HG03521 (cell line): Measurements from ENCODE around the gene DLX2.
"Not testable (repeated sequence)": the region's sequence is repeated elsewhere in the genome, so short reads cannot be mapped to it uniquely, and the experiment has no call there.

Experiments used
- ATAC-seq: cut with Tn5 transposase; IDR thresholded peaks from one replicate; pipeline ENCODE4 v1.9.1; 2021; ENCODE audit warnings: mild to moderate bottlenecking, moderate library complexity; ENCODE audit not compliant: unreplicated experiment

DLX2 gene

DNA sequence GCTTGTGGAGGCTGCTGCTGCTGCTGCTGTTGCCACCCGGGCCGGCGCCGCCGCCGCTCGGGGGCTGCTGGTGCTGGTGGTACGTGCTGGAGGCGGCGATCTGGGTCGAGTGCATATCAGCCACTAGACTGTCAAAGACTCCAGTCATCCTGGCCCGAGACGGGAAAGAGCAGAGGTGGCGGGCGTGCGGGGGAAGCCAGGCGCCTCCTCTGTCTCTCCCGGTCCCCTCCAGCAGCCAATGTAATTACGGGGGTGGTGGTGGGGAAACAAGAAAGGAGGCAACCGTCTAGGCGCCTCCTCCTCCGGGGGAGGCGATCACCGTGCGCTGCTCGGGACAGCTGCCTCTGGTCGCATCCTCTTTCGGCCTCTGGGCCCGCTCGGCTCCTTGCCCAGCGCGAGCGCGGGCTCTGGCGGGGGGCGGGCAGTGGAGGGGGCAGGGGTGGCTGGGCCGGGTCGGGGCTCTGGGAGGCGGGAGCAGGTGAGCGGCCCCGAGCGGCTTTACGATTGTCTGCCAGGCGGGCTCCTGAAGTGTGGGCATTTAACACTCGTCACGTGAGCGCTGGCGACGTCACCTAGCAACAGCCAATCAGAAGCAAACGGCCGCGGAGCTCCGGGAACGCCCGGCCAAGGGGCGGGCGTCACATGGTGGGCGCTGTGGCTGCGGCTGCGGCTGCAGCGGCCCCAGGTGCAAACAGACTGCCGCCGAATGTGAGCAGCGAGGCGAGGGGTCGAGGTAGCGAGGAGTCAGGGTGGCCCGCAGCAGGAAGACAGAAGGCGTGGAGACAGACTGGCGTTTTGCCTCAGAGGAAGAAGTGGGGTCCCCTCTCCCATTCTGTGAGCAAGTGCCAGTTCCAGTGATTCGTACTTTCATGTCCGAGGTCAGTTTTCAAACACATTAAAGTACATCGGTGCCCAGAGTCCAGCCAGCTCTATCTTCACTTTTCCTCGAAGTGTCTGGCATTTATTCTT is at the start of gene DLX2:
DLX2 (minus strand) TSS at position 510 of the 969 bp plus-strand sequence; CDS start at position 148, 362 bp downstream.
- ATAC-seq: peak; percentile 70

DNA sequence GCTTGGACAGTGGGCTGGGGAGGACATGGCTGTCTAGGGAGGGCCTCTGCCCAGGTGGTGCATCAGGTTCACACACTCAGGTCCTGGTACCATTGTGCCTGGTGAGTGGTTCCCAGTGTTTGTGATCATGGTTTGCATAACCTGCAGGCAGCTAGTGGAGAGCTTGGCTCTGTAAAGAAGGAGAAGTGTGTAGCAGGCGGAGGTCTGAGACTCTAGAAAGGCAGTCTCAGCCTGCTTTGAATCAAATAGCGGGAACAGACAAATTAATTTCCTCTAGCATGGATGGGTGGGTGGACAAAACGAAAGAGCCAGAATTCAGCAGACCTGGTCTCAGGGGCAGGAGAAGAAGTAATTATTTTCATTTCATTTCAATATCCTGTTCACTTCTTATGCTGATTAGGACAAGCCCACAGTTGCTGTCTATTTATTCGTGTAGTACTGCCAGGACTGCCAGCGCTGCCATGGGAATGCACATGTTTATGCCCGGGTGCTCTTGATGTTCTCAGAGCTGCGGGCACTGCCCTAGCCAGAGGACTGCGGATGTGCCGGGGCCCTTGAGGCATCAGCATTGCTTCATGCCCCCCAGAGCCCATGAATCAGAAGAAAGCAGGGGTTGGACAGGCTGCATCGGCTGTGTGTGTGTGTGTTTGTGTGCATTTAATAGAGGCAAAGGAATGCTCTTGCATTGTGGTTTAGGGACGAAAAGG is 45.4 kb upstream of the DLX2 start:
- ATAC-seq: no peak

DNA sequence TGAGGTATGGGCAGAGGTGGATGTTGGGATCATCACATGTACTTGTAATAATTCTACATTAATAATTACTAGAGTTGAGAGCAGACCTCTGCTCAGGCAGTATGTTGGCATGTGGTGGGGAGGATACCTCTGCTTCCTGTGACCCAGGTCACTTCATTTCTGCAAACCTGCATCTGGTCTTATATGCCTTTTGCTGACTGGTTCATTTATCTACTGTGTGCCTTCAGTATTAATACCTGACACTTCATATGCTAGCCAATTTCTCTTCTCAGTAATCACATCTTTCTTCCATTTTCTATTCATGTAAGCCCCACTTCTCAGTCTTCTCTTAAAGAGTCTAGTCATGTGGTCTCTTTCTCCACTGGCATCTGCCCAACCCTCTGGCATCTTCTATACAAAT is 41.1 kb upstream of the DLX2 start:
- ATAC-seq: no peak

DNA sequence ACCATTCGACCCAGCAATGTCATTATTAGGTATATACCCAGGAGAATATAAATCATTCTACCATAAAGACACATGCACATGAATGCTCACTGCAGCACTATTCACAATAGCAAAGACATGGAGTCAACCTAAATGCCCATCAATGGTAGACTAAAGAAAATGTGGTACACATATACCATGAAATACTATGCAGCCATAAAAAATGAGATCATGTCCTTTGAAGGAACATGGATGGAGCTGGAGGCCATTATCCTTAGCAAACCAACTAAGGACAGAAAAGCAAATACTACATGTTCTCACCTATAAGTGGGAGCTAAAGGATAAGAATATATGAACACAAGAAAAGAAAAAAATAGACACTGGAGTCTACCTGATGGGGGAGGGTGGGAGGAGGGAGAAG is 36.0 kb upstream of the DLX2 start:
- not testable (repeated sequence) for ATAC-seq

DNA sequence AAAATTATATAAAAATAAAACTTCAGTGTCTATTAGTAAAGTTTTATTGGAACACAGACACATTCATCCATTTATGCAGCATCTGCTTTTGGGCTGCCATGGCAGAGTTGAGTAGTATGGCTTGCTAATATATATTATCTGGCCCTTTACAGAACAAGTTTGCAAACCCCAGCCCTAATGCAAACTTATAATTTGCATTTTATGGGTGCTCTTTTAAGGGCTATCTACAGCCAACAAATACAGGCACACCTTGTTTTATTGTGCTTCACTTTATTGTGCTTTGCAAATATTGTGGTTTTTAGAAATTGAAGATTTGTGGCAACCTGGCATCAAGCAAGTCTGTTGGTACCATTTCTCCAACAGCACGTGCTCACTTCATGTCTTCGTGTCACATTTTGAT is 35.2 kb upstream of the DLX2 start:
- no peak for ATAC-seq

DNA sequence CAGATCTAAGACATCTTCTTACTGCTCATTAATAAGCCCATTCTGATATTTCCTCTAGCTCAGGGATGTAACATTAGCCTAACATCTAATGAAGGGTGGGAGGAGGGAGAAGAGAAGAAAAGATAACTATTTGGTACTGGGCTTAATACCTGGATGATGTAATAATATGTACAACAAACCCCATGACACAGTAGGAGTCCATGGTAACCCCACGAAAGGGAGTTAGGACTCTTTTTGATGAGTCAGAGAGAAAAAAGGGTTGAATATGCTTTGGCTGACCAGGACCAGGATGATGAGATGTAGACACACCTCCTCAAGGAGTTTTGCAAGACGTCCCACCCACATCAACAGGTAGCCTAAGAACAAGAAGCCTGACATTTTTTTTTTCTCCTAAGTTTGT is 34.4 kb upstream of the DLX2 start:
- ATAC-seq: no peak

DNA sequence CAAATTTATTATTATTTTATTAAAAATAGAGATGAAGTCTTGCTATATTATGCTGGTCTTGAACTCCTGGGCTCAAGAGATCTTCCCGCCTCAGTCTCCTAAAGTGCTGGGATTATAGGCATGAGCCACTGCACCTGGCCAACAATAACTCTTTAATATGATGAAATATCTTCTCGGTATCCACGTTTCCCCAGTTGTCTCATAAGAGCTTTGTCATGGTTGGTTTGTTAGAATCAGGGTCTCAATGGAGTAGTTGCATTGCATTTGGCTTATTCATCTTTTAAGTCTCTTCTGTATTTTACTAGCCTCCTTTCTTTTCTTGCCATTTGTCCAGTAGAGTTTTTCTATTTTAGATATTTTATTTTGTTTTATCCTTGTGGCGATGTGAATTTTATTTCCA is 32.7 kb upstream of the DLX2 start:
- no peak for ATAC-seq

DNA sequence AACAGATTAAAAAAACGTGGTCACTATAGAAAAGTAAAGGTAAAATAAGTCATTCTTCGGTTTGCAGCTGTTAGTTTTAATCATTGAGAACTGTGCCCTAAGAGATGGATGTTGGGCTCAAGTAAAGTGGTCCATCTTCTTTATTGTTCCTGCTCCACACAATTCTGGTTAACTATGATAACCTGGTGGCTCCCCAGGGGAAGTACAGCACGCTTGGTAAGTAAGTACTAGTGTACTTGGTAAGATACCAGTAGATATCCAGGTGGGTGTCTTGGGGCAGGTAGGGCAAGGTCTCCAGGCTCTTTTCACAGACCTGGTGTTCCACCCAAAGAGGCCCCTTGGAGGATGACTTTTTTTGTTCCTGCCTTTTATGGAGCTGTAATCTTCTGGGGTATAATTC is 31.6 kb upstream of the DLX2 start:
- ATAC-seq: no peak

DNA sequence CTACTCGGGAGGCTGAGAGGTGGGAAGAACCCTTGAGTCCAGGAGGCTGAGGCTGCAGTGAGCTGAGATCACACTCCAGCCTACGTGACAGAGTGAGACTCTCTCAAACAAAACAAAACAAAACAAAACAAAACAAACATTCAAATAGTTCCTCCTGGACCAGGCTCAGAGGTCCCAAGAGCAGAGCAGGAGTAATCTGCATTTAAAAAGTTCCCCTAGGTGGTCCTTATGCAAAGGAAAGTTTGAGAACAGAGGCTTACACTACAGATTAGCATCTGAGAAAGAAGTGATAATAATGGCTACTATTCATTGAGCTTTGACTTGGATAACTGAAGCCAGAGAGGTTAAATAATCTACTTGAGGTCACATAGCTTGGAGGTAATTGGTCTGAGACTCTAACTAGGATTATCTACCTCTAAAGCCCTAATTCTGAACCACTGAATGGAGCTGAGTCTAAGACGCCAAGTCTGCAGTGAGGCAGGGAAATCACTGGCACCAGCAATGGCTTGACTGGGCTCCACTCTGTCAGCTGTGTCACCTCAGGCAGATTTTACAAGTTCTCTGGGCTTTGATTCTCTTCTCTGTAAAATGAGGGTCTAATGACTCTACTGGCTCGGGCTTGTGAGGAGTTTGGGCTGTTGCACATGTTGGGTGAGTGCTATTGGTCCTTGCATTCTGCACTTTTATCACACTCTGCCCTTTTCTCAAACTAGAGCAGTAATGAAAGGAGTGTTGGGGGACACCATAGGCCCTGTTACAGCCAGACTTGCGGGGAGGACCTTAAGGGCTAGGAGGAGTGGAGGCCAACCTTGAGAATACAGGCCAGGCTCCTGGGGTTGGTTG is 29.2 kb upstream of the DLX2 start:
- no peak for ATAC-seq

DNA sequence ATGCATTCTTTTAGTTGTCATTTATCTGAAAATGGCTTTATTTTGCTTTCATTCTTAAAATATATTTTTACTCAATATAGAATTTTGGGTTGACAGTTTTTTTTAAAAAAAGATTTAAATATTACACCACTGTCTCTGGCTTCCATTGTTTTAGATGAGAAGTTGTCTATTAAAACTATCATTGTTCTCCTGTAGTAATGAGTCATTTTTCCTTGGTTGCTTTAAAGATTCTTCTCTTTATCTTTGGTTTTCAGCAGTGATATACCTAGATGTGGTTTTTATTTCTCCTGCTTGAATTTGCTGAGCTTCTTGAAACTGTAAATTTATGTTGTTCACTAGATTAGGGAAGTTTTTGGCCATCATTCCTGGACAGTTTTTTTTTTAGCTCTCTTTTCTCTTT is 26.7 kb upstream of the DLX2 start:
- no peak for ATAC-seq

DNA sequence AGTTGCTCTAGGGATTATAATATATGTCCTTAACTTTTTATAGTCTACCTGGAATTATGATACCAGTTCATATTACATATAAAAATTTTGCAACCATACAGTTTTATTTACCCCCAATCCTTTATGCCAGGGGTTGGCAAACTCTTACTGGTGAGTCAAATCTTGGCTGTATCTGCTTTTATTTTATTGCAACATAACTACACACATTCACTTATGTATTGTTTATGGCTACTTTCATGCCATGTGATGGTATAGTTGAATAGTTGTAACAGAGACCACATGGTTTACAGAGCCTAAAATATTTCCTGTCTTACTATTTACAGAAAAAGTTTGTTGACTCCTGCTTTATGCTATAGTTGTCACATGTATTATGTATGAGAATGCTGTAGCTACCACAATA is 25.8 kb upstream of the DLX2 start:
- no peak for ATAC-seq

DNA sequence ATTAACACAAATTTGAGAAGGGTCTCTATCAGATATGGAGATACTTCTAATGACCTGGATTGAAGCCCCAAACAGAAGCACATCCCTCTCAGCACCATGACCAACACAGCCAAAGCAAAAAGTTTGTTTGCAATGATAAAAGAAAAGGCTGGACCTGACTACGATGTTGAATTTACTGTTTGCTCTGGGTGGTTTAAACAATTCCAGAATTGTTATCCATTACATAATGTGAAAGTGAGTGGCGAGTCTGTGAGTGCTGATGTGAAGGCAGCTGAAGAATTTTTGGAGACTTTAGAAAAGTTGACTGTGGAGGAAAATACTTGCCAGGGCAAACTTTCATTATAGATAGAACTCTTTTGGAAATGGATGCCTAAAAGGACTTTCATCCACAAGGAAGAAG is 17.4 kb upstream of the DLX2 start:
- ATAC-seq: no peak

DNA sequence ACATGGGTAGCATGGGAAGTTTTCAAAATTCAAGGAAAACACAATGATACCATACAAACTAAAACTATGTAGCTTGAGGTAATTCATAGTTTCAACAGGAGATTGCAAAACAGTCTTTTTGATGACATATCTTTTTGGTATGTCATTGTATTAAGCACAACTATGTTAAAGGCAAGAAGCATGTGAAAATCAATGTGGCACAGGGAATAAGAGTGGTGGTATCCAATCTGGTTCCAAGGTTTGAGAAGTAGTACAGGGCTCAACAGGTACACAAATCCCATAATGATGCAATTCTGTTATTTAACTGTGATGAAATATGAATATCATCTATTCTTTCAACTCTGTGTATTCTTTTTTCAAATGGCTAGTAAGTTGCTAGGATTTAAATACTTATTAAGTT is 16.4 kb upstream of the DLX2 start:
- ATAC-seq: no peak

DNA sequence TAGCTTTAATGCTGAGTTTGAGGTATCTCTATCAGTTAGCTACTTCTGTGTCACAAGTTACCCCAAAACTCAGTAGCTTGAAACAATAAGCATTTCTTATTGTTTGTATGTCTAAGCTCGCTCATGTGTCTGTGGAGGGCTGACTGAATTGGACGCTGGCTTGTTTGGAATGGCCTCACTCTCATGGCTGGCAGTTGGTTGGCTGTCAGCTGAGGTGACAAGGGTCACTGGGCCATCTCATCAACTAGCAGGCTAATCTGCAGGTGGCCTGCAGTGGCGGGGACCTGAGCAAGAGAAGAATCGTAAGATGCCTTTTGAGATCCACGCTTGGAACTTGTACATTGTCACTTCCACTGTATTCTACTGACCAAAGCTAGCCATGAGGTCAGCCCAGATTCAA is 13.4 kb upstream of the DLX2 start:
- ATAC-seq: no peak

DNA sequence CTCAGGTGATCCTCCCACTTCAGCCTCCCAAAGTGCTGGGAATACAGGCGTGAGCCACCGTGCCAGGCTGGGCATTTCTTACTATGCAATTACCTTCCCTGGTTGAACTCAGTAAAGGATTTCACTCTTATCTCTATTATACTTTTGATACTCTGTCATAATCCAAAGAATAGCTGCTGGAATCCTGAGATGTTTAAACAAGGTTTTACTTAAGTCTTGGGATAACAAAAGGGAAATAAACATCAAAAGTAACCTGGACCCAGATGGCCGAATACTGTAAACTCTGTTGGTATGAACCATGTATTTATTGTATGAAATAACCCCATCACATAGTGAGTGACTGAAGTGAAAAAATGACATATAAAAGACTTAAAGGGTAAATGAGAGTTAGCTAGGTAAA is 11.9 kb upstream of the DLX2 start:
- ATAC-seq: no peak

DNA sequence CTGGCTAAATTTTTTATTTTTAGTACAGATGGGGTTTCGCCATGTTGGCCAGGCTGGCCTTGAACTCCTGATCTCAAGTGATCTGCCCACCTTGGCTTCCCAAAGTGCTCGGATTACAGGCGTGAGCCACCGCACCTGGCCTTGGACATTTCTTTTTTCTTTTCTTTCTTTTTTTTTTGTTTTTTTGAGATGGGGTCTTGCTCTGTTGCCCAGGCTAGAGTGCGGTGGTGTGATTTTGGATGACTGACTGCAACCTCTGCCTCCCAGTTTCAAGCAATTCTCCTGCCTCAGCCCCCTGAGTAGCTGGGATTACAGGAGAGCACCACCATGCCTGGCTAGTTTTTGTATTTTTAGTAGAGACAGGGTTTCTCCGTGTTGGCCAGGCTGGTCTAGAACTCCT is 11.5 kb upstream of the DLX2 start:
- ATAC-seq: not testable (repeated sequence)

DNA sequence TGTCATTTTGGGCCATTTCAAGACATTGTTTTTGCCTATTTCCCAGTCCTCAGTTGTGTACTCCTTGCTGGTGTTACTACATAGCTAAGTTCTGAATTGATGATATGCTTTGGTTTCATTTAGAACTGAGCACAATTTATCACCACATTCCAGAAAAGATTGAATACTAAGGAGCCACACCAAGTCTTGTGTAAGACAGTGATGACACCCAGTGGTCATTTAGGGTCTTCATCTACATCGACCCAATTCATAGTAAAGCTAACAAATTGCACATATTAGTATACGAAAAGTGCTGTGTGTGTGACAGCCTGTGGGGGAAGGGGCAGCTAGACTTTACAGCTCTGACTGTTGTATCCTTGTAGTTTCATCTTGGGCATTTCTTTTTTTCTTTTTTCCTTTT is 10.9 kb upstream of the DLX2 start:
- no peak for ATAC-seq

DNA sequence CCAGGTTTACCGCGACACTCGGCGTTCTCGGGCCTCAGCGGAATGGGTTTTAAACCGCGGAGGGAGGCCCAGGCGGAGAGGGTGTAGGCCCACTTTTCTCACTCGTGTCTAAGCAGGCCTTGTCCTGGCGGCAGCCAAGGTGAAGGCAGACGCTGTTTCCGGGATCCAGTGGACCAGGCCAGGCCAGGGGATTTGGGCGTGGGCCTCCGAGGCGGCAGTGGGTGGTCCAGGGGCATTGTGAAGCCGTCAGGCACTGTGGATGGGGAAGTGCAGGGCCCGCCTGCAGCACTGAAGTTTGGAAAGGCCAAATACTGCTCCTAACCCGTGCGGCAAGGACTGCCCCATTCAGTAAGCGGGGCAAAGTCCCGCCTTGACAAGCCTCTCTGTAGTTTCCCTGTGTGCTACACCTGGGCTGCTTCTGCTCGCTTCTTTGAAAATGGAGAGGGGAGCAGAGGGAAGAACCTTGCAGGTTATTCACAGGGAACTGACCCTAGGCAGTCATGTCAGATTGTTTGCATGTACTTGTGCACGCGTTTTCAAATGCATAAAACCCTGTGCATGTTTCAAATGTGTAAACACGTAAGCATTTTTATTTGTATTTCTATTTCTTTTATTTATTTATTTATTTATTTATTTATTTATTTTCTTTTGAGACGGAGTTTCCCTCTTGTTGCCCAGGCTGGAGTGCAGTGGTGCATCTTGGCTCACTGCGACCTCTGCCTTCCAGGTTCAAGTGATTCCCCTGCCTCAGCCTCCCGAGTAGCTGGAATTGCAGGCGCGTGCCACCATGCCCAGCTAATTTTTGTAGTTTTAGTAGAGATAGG is 7.5 kb upstream of the DLX2 start:
- no peak for ATAC-seq

DNA sequence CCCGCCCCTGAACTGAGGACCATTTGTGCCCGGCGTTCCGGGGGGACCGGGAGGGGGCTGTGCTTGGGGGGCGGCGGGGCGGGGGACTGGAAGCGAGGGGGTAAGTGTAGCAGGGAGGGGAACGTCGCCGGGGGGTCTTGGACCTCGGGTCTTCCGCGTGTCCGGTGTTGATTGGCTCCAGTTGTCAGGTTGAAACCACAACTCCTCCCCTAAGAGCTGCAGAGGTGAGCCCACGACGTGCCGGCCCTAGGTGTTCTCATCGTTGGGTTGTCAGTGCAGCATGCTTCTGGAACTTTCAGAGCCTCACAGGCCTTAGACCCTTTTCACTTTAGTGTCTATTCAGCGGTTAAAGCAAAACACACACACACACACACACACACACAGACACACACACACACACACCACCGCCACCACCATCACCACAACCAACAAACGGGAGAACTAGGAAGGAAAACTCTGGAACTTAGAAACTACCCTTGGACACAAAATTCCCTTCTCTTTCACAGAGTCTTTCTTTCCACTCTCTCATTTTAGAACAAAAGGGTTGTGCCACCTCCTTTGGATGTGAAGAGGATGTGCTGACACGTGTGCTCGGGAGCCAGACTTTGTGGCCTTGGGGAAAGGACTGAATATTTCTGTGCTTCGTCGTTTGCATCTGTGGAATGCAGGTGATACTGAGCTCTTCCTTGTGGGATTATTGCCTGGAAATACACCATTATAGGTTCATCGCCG is 6.7 kb upstream of the DLX2 start:
- ATAC-seq: no peak

DNA sequence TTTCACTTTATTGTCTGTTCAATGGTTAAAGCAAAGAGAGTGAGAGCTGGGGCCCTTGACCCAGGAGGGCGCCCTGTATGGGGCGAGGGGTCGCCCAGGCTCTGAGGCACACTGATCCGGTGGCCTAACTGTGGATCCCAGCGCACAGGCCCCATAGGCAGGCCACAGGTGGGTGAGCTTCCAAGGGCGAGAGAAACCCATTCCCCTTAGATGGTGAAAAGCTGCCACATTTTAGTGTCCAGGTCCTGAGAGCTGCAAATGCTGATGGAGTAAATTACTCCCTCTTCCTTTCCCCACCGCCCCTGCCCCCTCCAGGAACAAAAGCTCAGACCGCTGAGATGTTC is 5.9 kb upstream of the DLX2 start:
- no peak for ATAC-seq
